GM13977 (cell line): ENCODE data around the gene CEP97.

Experiments used
- DNase-seq: peaks from one replicate; pipeline ENCODE4 v3.0.0; 2012; ENCODE audit warnings: low spot score
- CTCF ChIP-seq: IDR thresholded peaks from 2 replicates; pipeline ENCODE4 v1.5.1; 2012; ENCODE audit warnings: mild to moderate bottlenecking, control low read depth; ENCODE audit not compliant: insufficient read depth; ENCODE audit errors: extremely low read depth, missing control alignments
- in situ Hi-C: fragments of 300-500 bp; cut with MboI; formaldehyde crosslinking; loops from one replicate; pipeline ENCODE4 v1.12.0; 2022; ENCODE audit warnings: low sequenced_read_pairs, low pct_unique_long_range_greater_than_20kb, mixed read lengths, inconsistent platforms; ENCODE audit not compliant: unreplicated experiment

CEP97 gene

GRCh38 chr3:101810022-101810418, 85.6 kb downstream of the CEP97 start:
- in situ Hi-C loops = loop anchor here (5.0 kb wide), 1 partner anchor 417 kb away; no protein-coding TSS in a partner anchor
- TF ChIP-seq CTCF = no peak
- no peak for DNase-seq

- in situ Hi-C loops = loop anchor here (5.0 kb wide), 1 partner anchor 415 kb away; no protein-coding TSS in a partner anchor
- no peak for TF ChIP-seq CTCF
- DNase-seq = no peak
Measured at GRCh38 chr3:101811875-101812274, 87.5 kb downstream of the CEP97 start.

- in situ Hi-C loops = loop anchor here (5.0 kb wide), 1 partner anchor 414 kb away; no protein-coding TSS in a partner anchor
- DNase-seq = no peak
- TF ChIP-seq CTCF = no peak
Measured at GRCh38 chr3:101812895-101813294, 88.5 kb downstream of the CEP97 start.

- DNase-seq = no peak
- peak; percentile 60 for TF ChIP-seq CTCF
- in situ Hi-C loops = loop anchor here (5.0 kb wide), 1 partner anchor 413 kb away; no protein-coding TSS in a partner anchor
Measured at GRCh38 chr3:101813817-101814440, 89.5 kb downstream of the CEP97 start.

GRCh38 chr3:101814835-101815234, 90.4 kb downstream of the CEP97 start:
- in situ Hi-C loops = loop anchor here (5.0 kb wide), 1 partner anchor 412 kb away; no protein-coding TSS in a partner anchor
- no peak for DNase-seq
- no peak for TF ChIP-seq CTCF

GRCh38 chr3:101816215-101817149, 92.1 kb downstream of the CEP97 start:
- in situ Hi-C loops = no loop called here
- DNase-seq = no peak
- no peak for TF ChIP-seq CTCF
